GM12892 (cell line): ENCODE results near the gene IMMT.
"Not testable (repeated sequence)": the region's sequence is repeated elsewhere in the genome, so short reads cannot be mapped to it uniquely, and the experiment has no call there.

Experiments used
- DNase-seq: peaks from one replicate; pipeline ENCODE4 v3.0.0; 2011; ENCODE audit not compliant: insufficient read length
- FAIRE-seq: peaks from 2 replicates; lab custom pipeline; 2011; peaks lifted over from hg19 to GRCh38; lab: Jason Lieb, UNC
- POLR2A ChIP-seq: IDR thresholded peaks from 2 replicates; pipeline ENCODE4 v1.6.1; 2011; ENCODE audit warnings: low read depth, low read length, control low read depth
- POLR2AphosphoS5 ChIP-seq: IDR thresholded peaks from 2 replicates; pipeline ENCODE4 v1.6.1; 2011; ENCODE audit warnings: low read depth, low read length, control low read depth
- TAF1 ChIP-seq: IDR thresholded peaks from 2 replicates; pipeline ENCODE4 v1.6.1; 2011; ENCODE audit warnings: low read depth, mild to moderate bottlenecking, control low read depth, low read length, borderline replicate concordance

IMMT gene

DNA sequence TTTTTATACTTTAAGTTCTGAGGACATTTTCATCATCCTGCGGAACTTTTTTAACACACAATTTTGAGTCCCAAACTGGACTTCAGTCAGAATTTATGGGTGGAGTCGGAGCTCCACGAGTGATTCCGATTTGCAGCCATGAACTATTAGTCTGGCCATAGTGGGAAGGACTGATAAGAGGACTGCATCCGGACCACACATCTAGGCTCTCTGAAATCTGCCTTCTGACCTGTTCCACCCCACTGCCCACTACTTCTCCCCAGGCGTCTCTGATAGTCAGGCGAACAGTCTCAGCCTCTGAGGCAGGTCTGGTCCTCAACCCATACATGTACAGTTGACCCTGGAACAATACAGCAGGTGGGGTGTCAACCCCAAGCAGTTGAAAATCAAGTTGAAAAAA lies 9.2 kb upstream of the IMMT start:
- FAIRE-seq, result no peak
- DNase-seq, result no peak
- TF ChIP-seq POLR2A, result no peak
- no peak for TF ChIP-seq TAF1
- TF ChIP-seq POLR2AphosphoS5, result no peak

GRCh38 chr2:86203614-86204013 lies 8.4 kb upstream of the IMMT start:
- DNase-seq, result no peak
- no peak for FAIRE-seq
- TF ChIP-seq POLR2A (no peak), TAF1 (no peak)

DNA sequence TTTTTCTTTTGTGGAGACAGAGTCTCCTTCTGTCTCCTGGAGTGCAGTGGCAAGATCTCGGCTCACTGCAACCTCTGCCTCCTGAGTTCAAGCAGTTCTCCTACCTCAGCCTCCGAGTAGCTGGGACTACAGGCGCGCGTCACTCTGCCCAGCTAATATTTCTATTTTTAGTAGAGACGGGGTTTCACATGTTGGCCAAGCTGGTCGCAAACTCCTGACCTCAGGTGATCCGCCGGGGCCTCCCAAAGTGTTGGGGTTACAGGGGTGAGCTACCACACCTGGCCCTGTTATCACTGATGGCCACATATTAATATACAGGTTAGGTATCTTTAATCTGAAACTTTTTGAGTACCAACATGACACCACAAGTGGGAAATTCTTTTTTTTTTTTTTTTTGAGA lies 7.4 kb upstream of the IMMT start:
- DNase-seq, result no peak
- no peak for FAIRE-seq
- no peak for TF ChIP-seq TAF1
- no peak for TF ChIP-seq POLR2A
- TF ChIP-seq POLR2AphosphoS5, result no peak

DNA sequence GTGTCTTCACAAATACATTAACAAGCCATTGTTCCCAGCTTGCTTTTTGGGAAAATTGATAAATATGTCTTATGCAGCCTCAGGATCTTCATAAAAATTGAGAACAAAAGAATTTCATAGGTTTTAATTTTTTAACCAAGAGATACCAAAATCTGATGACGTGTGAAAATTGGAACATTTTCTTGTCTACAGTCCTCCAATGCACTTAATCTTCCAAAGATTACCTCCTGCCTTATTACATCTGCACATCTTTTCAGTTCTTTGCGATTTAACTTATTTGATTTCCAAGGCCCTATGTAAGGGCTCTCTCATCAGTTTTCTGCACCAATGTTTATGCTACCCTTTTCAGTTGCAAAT lies 7.1 kb upstream of the IMMT start:
- TF ChIP-seq POLR2A (no peak), TAF1 (no peak), POLR2AphosphoS5 (no peak)
- DNase-seq (no peak), FAIRE-seq (no peak)

DNA sequence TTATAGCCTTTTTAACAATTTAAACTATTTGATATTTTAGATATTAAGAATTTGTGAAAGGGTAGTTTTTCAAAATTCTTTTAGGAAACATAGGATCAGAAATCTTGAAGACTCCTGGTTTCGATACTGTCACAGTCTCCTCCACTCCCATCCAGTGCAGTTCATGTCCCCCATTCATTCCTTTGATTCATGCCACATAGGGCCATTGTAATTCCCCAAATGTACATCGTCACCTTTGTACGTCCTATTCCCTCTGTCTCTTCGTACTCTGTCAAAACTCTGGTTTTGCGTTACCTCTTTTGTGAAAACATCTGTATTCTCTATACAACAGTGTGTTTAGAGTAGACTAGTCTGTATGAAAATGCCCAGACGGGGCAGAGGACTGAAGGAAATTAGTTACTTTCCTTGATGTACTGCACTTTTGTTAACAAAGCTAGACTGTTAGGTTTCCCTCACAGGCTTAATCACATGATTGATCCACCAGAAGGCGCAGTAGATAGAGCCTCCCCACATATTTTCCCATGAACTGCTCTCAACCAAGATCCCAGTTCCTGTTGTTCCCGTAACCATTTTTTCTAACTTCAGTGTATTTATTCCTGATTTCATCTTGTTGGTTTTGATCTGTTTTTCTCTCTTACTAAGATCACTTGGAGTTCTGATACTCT lies 6.5 kb upstream of the IMMT start:
- no peak for DNase-seq

GRCh38 chr2:86200564-86200963 lies 5.3 kb upstream of the IMMT start:
- FAIRE-seq, DNase-seq: not testable (repeated sequence)

More for the DNA sequence above, 6.5 kb upstream of the IMMT start:
- FAIRE-seq, result no peak
- TF ChIP-seq POLR2AphosphoS5 (no peak), POLR2A (no peak), TAF1 (no peak)

DNA sequence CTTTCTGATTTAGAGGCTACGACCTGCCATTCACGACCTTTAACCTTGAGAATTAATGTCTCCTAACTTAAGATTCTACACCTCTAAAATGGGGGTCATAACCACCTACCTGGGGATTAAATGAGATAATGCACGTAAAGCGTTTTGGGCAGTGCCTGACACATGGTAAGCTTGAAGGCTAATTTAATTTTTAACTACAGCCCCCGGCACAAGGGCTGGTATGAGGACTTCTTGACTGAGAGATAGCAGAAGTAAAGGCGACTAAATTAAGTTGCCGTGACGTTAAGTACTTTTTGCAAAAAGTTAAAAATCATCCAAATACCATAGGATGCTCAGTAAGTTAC lies 4.5 kb upstream of the IMMT start:
- FAIRE-seq, result no peak
- no peak for DNase-seq
- TF ChIP-seq TAF1, result no peak
- no peak for TF ChIP-seq POLR2AphosphoS5
- TF ChIP-seq POLR2A, result no peak

DNA sequence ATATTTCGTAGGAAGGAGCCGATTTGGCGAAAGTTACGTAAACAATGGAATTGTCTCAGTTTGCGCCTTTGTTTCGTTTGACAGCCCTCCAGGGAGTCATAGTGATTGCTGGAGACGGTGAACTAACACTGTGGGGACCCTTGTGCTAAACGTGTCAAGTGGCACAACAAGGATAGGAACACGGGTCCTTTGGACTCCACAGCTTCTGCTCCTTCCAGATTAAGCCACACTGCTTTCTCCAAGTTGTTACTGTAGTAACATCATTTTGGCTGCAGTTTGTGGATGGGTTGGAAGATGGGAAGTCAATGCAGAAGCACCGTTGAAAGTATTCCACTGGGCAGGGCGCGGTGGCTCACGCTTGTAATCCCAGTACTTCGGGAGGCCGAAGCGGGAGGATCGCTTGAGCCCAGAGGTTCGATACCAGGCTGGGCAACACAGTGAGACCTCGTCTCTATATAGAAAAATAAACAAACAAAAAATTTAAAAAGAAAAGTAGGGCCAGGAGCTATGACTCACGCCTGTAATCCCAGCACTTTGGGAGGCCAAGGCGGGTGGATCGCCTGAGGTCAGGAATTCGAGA lies 636 bp upstream of the IMMT start:
- TF ChIP-seq TAF1 (no peak), POLR2AphosphoS5 (no peak), POLR2A (no peak)
- DNase-seq (no peak), FAIRE-seq (no peak)

GRCh38 chr2:86194751-86195054 lies 559 bp downstream of the IMMT start:
- FAIRE-seq, result no peak

DNA sequence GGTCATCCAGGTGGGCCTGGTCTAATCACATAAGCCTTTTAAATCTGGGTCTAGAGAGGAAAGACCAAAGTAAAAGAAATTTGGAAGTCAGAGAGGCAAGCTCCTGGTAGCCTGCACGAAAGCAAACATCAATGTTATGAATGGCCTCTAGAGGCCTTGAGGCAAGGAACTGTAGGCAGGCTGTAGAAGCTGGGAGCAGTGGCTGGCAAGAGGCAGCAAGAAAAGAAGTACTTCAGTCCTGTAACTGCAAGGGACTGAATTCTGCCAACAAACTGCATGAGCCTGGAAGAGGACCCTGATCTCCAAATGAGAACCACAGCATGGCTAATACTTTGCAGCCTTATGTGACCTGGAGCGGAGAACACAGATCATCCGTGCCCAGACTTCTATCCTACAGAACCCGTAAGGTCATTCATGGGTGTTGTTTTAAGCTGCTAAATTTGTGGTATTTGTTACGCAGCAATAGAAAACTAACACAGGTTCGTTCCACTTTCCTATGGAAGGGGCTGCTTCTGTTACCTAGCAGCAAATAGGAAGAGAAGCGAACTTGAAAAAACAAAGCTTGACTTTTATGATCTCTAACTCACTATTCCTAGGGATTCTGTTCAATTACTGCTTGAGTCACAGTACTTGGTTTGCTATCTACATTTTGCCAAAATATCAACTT lies 1.2 kb downstream of the IMMT start:
- no peak for FAIRE-seq
- TF ChIP-seq POLR2AphosphoS5 (no peak), TAF1 (no peak), POLR2A (no peak)
- no peak for DNase-seq

More at GRCh38 chr2:86194751-86195054, 559 bp downstream of the IMMT start:
- TF ChIP-seq POLR2AphosphoS5, result no peak
- no peak for TF ChIP-seq POLR2A
- no peak for TF ChIP-seq TAF1
- DNase-seq, result no peak

GRCh38 chr2:86189782-86190416 lies 5.4 kb downstream of the IMMT start:
- FAIRE-seq, result no peak

GRCh38 chr2:86186431-86186830 lies 8.8 kb downstream of the IMMT start:
- DNase-seq, result no peak
- TF ChIP-seq POLR2A, result no peak
- TF ChIP-seq TAF1, result no peak
- no peak for TF ChIP-seq POLR2AphosphoS5
- peak; percentile 65 for FAIRE-seq

More at GRCh38 chr2:86189782-86190416, 5.4 kb downstream of the IMMT start:
- TF ChIP-seq TAF1, result no peak
- TF ChIP-seq POLR2AphosphoS5, result no peak
- TF ChIP-seq POLR2A, result no peak
- DNase-seq, result no peak
